Activated gamma-delta T cell treated with Interleukin-2 at 50 U/mL for 16 hours (primary cell): Measurements from ENCODE around the gene NCF4.

Experiments
- DNase-seq: peaks from one replicate; pipeline ENCODE4 v3.0.0-alpha.2; 2020

The NCF4 gene

DNA sequence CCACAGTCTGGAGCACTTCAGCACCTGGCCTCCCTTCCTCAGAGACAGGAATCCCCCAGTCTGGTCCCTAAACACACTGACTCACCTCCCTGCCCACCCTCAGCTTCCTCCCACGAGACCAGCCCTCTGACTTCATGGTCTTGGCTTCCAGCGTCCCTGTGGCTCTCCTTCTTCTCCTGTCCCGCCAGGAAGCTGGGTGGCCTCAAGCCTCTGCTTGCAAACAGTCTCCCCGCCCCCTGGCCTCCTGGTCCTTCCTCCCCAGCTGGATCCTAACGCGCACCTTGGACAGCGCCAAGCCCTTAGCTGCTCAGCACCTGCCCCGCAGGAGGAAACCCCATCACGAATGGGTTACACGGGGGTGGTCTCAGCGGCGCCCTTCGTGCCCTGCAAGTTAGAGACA, 4.5 kb downstream of the NCF4 start:
- no peak for DNase-seq

DNA sequence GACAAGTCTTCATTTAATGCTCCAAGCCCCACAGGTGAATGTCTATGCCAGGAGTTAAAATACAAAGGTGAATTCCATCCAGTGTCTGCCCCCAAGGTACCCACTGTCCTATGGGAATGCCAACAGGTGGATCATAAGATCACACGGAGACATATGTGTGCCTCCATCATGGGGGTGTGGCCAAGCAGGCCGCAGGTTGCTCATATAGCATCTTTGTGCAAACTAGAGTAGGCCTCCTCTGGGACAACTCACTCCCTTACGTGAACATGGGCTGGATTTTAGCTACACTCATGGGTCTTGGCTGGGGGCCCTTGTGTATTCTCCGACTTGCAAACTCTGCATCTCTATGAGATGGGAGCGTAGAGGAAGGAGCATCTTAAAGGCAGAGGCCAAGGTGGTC, 6.9 kb downstream of the NCF4 start:
- no peak for DNase-seq

DNA sequence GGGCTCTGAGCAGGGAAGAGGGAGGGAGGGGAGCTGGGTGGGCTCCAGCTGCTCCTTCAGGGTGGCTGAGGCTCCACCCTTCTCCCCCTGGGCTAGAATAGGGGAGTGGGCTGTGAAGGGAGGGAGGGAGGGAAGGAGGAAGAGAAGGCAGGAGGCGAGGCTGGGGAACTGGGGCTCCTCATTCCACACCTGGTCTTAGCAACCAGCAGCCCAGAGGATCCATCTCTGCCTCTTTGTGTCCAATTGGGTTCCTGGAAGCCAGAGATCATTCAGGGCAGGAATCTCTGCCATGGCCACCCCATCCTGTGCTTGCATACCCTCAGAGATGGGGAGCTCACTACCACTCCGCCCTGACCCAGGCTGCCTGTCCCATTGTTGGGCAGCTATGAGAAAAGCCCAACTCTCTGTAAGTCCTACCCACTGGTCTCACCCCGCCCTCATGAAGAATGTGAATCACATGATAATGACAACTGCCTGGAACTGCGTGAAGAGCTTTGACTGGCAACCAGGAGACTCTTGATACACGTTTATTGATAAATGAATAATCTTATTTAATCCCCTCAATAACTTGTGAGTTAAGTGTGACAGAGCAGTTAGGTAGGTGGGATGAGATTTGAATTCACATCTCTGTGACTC, 7.9 kb downstream of the NCF4 start:
- no peak for DNase-seq

DNA sequence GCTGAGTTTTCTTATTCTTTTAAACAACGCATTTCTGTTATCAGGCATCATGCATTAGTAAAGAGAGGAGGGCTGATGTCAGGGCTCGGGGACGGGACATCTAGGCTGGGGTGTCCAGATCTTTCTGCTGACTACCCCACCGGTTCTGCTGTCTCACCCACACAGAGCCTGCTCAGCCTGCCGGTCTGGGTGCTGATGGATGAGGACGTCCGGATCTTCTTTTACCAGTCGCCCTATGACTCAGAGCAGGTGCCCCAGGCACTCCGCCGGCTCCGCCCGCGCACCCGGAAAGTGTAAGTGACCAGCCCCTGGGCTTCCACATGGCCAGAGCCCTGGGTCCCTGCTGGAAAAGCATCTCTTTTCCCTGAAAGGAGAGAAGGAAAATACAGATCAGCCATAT, 9.4 kb downstream of the NCF4 start:
- DNase-seq: no peak

DNA sequence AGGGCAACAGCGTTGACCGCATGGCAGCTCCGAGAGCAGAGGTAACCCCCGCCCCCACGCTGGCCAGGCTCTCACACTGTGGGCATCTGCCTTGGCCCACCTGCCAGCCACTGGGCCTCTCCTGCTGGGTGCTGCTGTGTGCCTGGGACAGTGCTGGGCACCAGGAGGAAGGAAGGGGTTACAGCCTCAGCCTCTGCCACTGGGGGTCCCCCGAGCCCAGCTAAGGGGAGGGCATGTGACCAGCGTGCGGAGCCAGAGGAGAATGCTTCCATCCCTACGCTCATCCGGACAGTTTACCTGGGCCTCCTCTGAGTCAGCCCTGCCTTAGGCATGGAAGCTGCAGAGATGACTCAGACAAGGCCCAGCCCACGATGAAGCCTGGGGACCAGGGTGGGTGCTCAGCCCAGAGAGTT, 10.9 kb downstream of the NCF4 start:
- DNase-seq: no peak

DNA sequence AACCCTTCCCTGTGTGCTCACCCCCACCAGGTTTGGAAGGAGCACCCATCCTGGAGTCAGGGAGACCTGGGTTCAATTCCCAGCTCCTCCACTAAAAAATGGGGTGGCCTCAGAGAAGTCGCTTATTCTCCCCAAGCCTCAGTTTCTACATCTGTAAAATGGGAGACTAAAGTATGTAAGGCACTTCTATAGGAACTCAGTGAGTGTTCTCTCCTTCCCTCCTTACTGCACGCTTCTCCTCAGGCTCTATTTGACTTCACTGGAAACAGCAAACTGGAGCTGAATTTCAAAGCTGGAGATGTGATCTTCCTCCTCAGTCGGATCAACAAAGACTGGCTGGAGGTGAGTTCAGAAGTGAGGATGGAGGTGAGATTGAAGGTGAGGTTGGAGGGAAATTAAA, 11.3 kb downstream of the NCF4 start:
- DNase-seq: no peak

DNA sequence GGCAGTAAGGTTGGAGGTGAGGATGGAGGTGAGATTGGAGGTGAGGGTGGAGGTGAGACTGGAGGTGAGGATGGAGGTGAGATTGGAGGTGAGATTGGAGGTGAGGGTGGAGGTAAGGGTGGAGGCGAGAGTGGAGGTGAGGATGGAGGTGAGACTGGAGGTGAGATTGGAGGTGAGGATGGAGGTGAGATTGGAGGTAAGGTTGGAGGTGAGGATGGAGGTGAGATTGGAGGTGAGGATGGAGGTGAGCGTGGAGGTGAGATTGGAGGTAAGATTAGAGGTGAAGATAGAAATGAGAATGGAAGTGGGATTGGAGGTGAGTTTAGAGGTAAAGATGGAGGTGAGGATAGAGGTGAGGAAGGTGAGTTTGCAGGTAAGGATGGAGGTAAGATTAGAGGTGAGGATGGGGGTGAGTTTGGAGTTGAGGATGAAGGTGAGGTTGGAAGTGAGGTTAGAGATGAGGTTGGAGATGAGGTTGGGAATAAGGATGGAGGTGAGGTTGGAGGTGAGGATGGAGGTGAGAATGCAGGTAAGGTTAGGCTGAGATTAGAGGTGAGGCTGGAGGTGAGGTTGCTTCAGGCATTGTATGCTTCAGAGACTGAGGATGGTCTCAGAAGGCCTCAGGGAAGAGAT, 12.2 kb downstream of the NCF4 start:
- no peak for DNase-seq

DNA sequence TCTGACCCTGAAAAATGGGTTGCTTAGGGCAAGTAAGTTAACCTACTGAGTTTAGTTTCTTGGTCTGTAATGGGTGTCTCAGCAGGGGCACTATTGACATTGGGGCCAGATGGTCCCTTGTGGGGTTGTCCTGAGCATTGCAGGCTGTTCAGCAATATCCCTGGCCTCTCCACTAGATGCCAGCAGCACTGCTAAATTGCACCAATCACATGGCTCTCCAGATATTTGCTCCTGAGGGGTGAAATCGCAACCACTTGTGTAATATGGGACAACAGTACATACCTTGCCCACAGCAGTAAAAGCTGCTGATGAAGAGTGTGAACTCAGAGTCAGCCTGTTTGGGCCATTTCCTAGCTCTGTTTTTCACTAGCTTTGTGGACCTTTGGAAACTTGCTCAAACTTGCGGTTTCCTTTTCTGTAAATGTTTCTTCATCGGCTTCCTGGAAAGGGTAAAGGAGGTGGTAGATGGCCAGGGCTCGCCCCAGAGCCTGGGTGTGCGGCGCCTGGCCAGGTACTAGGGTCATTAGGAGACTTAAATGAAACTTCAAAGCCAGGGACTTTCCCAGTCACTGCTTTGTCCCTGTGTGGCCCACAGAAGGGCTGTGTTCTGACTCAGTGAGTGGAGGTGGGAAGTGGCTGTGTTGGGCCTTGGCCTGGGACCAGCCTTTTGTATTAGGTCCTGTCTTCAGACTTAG, 13.0 kb downstream of the NCF4 start:
- DNase-seq: no peak

DNA sequence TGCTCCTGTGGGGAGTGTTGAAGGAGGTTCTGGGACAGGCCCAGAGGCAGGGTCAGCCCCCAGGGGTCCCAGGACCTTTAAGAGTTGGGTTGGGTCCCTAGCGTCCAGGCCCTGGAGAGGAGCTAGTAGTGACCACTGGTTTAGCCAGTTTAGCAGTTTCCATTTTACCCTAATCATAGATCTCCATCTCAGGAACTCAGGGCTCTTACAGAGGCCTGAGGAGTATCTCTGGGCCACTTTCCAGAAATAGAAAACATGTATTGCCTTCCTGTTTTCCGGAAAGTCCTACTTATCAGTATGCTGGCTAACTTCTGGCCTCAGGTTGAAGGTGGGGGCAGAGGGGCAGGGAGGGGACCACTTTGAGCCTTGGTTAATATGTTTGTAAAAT, 13.5 kb downstream of the NCF4 start:
- no peak for DNase-seq

DNA sequence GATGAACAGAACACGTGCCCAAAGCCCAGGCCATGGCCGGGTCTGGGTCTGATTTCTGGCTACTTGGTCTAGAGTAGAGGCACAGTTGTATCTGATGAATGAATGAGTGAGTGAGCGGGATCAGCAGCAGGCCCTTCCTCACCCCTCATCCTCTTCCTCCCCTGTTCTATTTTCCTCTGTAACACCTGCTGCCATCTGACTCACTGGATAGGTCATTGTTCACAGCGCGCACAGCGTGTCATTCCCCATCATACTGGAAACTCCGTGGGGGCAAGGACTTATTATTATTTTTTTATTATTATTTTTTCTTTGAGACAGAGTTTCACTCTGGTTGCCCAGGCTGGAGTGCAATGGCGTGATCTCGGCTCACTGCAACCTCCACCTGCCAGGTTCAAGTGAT, 13.9 kb downstream of the NCF4 start:
- no peak for DNase-seq

DNA sequence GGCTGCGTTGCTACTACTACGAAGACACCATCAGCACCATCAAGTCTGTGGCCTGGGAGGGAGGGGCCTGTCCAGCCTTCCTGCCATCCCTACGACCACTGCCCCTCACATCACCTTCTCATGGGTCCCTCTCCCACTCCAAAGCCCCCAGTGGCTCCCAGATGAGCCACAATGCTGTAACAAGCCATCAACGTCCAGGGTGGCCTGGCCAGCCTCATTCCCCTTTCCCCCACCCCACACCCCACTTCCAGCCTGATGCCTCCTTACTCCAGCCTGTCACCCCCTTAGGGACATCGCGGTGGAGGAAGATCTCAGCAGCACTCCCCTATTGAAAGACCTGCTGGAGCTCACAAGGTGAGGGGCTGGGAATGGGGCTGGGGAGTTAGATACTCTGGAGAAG, 14.9 kb downstream of the NCF4 start:
- DNase-seq: no peak

DNA sequence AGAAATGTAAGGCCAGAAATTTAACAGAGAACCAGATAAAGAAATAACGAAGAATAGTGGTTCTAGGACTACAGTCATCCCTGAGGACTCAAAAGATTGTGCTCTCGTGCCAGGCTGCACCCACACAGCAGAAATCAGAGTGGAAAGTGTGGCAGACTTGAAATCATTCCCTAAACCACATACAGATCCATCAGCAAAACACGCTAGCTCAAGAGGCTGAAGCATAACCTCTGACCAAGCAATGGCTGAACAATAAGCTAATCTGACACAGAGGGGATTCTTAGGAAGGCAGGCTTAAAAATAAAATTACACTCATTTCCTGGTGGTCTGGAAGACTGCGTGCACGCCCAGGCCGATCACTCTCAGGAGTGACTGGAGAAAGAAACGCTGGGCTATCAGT, 19.0 kb downstream of the NCF4 start:
- DNase-seq: no peak

DNA sequence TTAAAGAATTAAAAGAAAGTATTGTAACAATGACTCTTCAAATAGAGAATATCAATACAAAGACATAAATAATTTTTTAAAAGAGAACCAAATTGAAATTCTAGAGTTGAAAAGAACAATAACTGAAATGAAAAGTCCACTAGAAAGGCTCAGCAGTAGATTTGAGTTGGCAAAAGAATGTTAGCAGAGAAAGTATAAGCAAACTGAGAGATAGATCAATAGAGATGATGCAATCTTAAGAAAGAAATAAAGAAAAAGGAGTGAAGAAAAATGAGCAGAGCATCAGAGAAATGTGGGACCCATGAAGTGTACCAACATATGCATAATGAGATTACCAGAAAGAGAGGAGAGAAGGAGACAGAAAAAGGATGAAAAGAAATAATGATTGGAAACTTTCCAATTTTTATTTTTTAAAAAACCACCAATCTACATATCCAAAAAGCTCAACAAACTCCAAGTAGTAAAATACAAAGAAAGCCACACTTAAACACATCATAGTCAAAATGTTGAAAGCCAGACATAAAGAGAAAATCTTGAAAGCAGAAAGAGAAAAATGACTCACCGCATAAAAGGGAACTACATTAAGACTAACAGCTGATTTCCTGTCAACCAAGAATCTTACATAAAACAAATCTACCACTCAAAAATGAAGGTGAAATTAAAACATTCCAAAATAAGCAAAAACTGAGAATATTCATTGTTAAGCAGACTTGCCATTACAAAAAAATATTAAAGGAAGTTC, 20.9 kb downstream of the NCF4 start:
- DNase-seq: no peak

DNA sequence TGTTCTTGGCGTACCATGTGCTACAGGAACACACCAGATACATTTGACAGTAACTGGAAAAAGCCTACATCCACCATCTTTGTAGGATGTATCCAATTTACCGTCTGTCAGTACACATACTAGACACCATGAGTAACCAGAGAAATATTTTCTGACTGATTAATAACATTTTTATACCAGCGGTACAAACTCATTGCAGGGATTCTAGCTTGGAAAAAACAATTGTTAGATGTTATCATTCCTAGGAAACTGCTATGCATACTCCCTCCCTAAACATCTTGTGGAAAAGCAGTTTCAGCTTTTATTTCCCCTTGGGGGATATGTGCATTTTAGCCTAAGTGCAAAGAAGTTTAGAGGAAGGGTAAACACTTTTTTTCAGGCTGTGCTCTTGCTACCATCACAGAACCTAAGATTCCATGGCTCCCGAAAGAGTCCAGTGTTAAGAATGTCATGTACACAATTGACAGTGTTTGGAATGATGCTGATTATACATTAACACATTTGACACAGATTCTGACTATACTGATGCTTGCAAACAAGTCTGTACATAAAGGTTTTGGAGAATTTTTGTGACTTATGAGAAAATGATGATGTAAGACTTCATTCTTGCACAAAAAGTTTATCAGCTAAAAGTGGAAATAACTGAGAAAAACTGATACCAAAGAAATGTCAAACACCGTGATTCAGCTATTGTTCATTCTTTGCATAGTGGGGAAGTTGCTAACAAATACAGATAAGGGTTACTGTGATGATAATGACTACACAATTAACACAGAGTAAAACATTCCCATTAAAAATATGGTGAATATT, 23.7 kb downstream of the NCF4 start:
- DNase-seq: no peak

DNA sequence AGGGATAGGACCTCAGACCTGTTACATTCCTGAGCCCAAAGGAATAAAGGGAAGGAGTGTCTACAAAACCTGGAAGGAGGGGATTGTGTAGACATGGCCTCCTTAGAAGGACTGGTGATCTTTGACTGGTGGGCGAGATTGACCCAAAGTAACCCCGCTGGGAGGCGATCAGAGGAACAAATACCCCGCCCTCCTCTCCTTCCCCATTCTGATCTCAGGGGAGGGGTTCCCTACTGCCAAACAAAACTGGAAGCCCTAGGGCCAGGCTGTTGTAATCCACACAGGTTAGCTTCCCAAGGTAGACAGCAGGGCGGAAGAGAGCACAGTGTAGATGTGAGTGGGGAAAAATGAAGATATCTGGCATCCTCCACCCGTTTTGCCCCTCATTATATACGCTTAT, 24.7 kb downstream of the NCF4 start:
- DNase-seq: no peak

DNA sequence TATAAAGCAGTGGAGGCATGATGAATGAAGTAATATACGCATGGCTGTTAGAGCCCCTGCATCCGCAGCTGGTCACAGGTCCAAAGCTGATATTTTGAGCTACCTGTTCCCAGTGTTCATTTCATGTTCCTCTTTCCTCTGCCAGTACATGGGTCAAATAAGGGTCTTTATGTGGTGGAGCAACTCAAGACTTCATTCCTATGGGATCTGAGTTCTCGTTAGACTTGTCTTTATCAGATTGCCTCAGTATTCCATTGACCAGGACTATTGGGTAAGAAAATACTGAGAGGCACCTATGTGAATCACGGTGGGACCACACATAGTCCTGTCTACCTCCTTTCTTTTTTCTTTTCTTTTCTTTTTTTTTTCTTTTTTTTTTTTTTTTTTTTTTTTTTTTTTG, 25.2 kb downstream of the NCF4 start:
- no peak for DNase-seq

DNA sequence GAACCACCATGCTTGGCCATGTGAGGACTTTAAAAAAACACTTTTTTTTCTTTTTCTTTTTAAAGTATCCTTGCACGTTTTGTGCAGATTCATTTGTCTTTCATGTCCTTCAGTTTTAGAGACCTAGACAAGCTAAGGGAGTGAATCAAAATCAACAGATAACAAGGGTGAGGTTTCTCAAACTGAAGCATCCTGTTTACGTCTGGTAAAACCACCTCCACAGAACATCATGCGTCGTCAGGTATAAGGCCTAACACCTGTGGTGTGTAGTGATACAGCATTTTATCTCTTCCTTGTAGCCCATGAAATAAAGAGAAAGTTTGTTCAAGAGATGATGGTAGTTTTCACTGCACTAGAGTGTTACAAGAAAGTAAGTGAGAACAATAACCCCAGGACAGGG, 26.4 kb downstream of the NCF4 start:
- no peak for DNase-seq

DNA sequence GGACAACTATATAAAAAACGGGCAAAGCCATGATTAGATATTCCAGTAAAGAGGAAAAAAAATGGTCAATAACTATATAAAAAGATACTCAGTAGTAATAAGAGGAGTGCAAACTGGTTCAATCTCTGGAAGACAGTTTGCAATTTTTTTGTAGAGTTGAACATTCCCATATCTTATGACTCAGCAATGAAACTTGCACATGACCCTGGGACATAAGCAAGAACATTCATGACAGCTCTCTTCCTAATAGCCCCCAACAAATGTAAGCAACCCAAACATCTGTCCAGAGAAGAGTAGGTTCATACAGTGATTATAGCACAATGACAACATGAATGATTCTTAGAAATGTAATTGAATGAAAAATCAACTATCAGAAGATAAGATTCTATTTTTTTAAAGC, 30.8 kb downstream of the NCF4 start:
- no peak for DNase-seq

DNA sequence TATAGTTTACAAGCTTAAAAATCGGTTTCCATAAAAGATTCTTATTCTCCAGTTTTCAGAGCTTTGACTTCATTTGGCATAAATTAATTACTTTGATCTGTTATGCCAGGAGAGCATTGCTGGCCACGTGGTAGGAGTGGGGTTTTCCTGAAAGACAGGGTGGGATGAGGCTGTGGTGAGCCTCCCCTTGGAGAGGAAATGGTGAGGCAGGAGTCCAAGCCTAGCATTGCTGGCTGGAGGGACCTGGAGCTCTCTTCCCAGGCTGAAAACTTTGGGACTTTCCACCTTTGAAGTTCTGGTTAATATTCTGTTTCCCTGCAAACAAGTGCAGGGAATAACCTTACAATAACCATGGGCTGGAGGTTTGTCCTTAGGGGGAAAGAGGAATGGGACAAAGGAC, 31.5 kb downstream of the NCF4 start:
- no peak for DNase-seq

DNA sequence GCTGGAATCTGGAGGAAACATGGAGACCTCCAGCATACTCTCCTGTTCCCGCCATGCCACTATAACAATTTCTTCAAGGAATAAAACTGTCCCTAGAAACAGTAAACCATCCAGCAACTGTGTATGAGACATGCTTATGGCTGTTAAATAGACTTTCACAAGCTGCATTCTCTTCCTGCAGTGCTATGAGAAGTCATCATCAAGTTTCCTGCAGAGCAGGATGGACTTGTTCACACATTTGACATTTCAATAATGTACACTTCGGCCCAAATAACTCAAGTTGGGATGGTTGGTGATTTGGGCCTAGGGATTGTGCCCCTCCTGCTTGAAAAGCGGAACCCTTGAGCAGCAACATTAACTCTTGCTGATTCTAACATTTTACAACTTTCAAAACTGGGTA, 32.5 kb downstream of the NCF4 start:
- DNase-seq: no peak

DNA sequence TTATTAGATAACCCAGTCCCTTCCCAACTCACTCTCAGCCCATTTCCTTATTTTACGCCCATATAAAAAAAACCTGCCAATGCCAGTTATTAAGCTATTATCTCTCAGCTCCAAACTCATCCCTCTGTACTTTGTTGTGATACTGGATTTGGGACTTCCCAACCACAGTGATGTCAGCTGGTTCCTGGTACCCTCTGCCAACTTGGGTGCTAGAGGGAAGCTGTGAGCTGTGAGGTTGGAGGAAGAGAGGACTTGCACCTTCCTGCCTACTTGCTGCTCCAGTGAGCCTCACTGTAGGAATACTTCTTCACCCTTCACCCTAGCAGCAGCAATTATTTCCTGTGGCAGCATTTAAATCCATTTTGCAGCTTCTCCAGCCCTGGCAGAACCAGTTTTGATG, 33.5 kb downstream of the NCF4 start:
- DNase-seq: no peak

DNA sequence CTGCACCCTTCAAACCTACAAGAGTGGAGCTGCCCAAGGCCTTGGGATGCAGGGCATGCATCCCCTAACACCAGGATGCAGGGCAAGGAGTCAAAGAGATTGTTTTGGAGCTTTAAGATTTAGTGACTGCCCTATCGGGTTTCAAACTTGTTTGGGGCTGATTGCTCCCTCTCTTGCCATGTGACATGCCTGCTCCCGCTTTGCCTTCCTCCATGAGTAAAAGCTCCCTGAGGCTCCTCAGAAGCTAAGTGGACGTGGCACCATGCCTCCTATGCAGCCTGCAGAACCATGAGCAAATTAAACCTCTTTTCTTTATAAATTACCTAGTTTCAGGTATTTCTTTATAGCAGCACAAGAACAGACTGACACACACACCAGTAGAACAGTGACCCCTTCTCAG, 36.8 kb downstream of the NCF4 start:
- DNase-seq: no peak

DNA sequence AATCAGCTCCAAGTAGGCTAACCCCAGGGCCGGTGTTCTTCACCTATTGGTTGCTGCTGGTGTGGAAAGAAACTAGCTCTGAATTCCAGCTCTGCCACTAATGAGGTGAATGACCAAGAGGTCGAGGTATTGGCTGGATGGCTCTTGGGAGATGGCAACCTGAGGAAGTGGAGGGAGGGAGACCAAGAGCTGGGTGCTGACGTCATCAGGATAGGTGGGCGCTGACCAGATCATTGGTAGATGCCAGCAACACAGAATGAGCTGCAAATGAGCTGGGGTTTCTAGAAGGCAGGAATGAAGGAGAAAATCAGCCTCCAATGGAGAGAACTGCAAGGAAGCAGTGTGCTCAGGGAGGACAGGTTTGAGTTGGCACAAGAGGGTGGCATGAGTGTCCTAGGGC, 37.9 kb downstream of the NCF4 start:
- no peak for DNase-seq
